GM21515 (cell line): ENCODE measurements around the gene ARMC10.
"Not testable (repeated sequence)": the region's sequence is repeated elsewhere in the genome, so short reads cannot be mapped to it uniquely, and the experiment has no call there.

ENCODE experiments used
- ATAC-seq: cut with Tn5 transposase; IDR thresholded peaks from one replicate; pipeline ENCODE4 v1.9.1; 2021; ENCODE audit not compliant: unreplicated experiment

The ARMC10 gene

GRCh38 chr7:103077318-103077717 is 2.4 kb downstream of the ARMC10 start:
- no peak for ATAC-seq

GRCh38 chr7:103078226-103078625 is 3.3 kb downstream of the ARMC10 start:
- ATAC-seq = not testable (repeated sequence)

GRCh38 chr7:103079836-103080235 is 4.9 kb downstream of the ARMC10 start:
- ATAC-seq = no peak

GRCh38 chr7:103080923-103081322 is 6.0 kb downstream of the ARMC10 start:
- ATAC-seq = no peak

GRCh38 chr7:103082497-103082896 is 7.6 kb downstream of the ARMC10 start:
- ATAC-seq = no peak

- ATAC-seq = no peak
These were observed 8.3 kb downstream of the ARMC10 start for GRCh38 chr7:103083210-103083609.

GRCh38 chr7:103092321-103092720 is 17.4 kb downstream of the ARMC10 start:
- ATAC-seq = not testable (repeated sequence)

GRCh38 chr7:103093429-103093828 is 18.5 kb downstream of the ARMC10 start:
- ATAC-seq = no peak

GRCh38 chr7:103094102-103094501 is 19.2 kb downstream of the ARMC10 start:
- no peak for ATAC-seq

GRCh38 chr7:103095558-103095957 is 20.6 kb downstream of the ARMC10 start:
- not testable (repeated sequence) for ATAC-seq

GRCh38 chr7:103097041-103097440 is 22.1 kb downstream of the ARMC10 start:
- ATAC-seq = no peak

GRCh38 chr7:103100348-103100747 is 25.4 kb downstream of the ARMC10 start:
- no peak for ATAC-seq

- ATAC-seq = no peak
These were observed 26.6 kb downstream of the ARMC10 start for GRCh38 chr7:103101543-103101942.

GRCh38 chr7:103106005-103106702 is 31.2 kb downstream of the ARMC10 start:
- no peak for ATAC-seq

- not testable (repeated sequence) for ATAC-seq
These were observed 31.7 kb downstream of the ARMC10 start for GRCh38 chr7:103106703-103107070.

GRCh38 chr7:103113164-103113563 is 38.2 kb downstream of the ARMC10 start:
- no peak for ATAC-seq

- ATAC-seq = no peak
These were observed 39.7 kb downstream of the ARMC10 start for GRCh38 chr7:103114576-103115008.

- no peak for ATAC-seq
These were observed 40.8 kb downstream of the ARMC10 start for GRCh38 chr7:103115771-103116170.

- ATAC-seq = no peak
These were observed 41.6 kb downstream of the ARMC10 start for GRCh38 chr7:103116511-103116910.

- ATAC-seq = no peak
These were observed 42.1 kb downstream of the ARMC10 start for GRCh38 chr7:103116991-103117390.

- ATAC-seq = no peak
These were observed 42.5 kb downstream of the ARMC10 start for GRCh38 chr7:103117465-103117864.

- no peak for ATAC-seq
These were observed 44.9 kb downstream of the ARMC10 start for GRCh38 chr7:103119791-103120291.

- no peak for ATAC-seq
These were observed 45.4 kb downstream of the ARMC10 start for GRCh38 chr7:103120362-103120761.
